Stimulated activated CD4-positive, alpha-beta T cell treated with anti-CD3 and anti-CD28 coated beads, Interleukin-1b, Interleukin-23, amount 100 ng/mL, for 24 hours (primary cell): ENCODE results near the gene KIF18A.

ENCODE experiments used
- DNase-seq, 4 experiments: peaks; one replicate each; pipeline ENCODE4 v3.0.0-alpha.2; 2020; ENCODE audit warnings: low read depth in 4 of 4, low spot score in 1 of 4

KIF18A gene

DNA sequence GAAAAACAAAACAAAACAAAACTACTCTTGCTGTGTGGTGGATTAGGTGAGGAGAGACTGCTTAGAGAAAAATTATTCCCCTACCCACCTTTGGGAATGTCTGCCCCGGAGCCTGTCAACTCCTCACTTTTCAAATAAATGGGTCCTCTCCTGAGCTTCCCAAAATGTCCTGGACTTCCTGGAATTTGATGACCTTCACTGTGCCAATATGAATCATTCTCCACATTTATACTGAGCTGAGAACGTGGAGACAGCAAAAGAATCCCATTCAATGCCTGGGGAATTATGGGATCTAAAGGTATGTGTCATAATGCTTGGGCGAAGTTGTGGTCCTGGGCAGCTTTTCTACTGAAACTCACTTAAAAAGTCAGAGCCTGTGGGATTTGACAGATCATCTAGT is 136.8 kb downstream of the KIF18A start:
- DNase-seq = no peak
